DMS79 treated with DMSO at 0.1 percent for 48 hours (cell line): ENCODE results near the gene NALCN.

Experiments used
- DNase-seq: peaks from one replicate; lab custom pipeline; 2025; lab: John Stamatoyannopoulos, UW

NALCN gene

DNA sequence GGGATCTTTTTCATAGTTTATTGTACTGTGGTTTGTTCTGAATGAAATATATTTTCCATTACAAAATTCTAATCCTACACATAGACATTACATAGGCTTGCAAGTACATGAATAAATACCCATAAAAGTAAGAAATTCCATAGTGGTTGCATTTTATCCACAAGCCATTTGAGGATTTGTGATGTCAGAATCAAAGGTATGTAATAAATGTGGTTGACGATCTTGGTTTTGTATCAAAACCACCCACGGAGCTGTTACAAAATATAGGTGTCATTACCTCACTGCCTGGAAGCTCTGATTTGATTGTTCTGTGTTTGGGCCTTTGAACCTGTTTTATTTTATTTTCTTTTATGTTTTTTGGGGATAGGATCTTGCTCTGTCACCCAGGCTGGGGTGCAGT is 125.1 kb downstream of the NALCN start:
- no peak for DNase-seq

DNA sequence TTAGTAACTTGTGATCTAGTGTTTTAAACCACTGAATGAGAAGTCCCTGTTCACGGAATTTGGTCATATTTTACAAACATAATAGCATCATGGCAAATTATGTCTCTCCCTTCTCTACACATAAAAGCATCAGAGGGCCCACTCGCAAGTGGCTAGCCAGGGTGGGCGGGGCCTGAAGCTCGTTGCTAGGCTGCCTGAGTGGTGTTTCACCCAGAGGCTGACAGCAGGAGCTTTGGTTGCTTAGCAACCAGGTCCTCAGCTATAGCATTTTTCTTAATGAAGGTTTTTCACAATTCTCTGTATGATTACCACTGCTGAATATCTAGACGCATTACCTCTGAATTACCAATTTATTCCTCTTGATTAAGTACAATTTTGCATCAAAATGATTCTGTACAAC is 126.5 kb downstream of the NALCN start:
- DNase-seq, result peak; percentile 96

DNA sequence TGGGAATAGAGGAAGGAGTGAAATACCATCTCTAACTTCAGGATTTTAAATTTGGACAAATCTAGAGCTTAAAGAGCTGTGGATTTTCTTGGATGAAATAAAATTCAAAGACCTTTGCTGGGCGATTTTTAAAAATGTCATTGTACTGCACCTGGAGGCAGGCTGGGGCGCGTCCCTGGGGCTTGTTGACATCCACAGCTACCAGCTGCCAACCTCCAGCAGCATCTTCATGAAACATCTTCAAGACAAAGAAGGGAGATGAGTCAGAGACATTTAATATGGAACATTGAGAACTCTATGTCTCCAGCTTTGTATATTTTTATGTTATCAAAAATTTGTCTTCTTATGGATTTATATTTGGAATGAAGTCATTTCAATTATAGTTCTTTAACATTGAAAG is 132.5 kb downstream of the NALCN start:
- peak; percentile 83 for DNase-seq

DNA sequence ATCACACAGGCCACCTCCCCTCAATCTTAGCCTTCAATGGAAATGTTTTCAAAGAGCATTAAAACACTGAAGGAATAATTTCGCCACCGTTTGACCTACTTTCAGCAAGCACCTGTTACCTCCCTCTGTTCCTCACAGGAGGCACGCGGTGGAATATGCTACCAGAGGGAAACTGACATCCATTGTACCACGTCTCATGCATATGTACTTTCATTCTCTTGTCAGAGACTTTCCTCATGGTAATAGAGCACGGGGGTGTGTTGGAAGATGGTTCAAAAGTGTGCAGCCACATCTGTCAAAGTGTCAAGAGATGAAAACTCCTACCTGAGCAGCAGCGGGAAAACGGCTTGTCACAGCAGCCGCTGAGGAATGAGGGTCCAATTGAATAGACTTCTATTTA is 143.4 kb downstream of the NALCN start:
- DNase-seq, result no peak

DNA sequence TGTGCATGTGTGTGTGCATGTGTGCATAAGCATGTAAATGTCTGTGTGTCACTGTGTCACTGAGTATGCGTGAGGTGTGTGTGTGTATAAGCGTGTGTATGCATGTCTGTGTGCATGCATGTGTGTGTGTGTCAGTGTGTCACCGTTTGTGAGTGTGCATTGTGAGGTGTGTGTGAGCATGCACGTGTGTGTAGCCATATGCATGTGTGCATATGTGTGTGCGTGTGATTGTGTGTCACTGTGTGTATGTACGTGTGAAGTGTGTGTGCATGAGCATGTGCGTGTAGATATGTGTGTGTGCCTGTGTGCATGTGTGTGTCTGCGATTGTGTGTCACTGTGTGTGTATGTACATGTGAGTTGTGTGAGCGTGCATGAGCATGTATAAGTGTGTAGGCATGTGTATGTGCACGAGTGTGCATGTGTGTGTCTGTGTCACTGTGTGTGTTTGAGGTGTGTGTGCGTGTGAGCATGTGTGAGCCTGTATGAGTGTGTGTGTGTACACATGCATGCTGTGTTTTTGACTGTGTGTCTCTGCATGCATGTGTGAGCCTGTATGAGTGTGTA is 144.5 kb downstream of the NALCN start:
- DNase-seq, result no peak

DNA sequence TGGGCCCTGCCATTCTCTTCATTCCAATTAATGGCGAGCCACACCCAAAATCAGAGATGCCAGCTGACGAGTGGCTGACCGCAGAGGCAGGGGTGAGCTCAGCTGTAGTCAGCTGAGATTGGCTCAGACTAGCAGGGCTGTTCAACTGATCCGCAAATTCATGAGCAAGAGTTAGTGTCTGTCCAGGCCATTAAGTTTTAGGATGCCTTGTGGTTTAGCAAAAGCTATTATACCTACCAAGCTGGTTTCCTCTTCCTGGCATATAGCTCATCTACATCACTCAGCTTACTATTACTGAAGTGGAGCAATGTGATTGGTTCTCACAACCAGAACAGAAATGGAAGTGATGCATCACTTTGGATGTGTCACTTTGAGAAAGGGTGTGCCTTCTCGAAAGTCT is 148.7 kb downstream of the NALCN start:
- DNase-seq, result no peak

DNA sequence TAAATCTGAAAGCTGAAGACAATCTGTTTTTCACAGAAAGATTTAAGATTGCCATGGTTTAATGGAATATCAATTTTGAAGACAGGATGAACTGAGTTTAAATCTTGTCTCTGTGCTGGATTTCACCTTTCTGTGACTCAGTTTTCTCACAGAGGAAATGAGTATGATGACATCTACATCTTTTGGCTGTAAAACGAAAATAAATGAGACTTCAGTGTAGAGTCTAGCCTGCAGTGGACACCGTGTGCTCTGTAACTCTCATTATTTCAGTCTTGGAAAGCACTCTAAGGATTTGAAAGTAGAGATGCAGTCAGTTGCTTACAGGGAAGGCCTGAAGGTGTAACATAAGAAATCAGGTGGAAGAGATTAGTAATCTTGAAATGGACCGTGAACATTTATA is 150.4 kb downstream of the NALCN start:
- DNase-seq, result no peak

DNA sequence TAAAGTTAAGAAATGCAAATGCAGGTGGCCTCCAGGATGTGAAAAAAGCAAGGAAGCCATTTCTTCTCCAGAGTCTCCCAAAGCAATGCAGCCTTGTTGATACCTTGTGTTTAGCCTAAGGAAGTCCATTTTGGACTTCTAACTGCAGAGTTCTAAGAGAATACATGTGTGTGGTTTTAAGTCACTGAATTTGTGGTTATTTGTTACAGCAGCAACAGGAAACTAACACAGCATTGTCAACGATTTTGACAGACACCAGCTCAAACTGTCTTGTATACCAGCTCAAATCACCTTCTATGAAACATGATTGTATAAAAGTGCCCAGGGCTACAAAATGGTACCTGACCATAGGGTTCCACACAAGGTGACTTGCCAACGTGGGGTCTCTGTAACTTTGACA is 151.4 kb downstream of the NALCN start:
- DNase-seq, result no peak

DNA sequence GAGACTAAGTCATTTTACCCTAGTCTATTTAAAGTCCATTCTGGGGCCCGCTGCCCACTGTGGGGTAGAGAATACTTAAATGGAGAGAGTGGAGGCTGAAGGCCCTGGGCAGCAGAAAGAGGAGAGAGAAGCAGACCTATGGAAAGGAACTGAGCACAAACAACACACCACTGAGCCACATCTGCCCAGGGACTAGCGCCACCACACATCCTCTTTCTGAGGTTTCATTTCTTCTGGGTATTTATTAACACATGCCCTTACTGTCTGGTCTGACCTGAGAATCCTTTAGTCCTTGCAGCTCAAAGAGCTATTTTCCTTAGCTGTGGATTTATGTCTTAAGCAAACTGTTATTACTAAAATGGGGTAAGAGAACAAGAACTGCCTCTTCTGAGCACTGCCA is 154.0 kb downstream of the NALCN start:
- no peak for DNase-seq

DNA sequence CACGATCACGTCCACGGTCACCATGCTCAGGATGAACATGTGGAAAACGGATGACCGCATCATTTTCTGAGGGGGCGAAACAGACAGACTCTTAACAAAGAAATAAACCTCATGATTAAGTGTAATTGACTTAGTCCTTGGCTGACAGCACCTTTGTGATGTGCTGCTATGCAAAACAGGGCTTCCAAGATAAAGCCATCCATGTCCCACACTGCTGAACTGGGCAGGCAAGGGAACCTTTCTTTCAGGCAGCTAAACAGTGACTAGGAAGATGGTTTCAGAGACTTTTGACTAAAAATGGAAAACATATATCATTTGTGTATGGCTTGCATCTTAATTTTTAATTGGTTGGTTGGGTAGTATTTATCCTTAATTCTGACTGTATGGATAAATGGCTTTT is 157.8 kb downstream of the NALCN start:
- no peak for DNase-seq

DNA sequence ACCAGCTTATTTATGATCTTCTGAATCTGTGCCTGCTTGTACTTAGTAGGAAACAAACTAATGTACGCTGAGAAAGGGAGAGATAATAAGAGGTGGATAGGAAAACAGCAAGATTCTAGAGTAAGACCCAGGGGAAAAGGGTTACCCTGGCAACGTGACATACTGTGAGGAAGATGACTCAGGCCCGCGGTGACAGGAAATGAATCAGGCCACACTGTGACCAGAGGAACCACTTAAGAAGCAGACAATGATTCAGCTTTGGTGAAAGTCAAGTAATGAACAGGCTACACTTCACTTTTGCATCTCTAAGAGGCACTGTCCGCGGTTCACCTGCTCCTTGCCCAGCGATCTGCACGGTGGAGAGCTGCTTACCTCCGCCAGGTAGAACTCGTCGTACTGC is 158.2 kb downstream of the NALCN start:
- peak; percentile 55 for DNase-seq

DNA sequence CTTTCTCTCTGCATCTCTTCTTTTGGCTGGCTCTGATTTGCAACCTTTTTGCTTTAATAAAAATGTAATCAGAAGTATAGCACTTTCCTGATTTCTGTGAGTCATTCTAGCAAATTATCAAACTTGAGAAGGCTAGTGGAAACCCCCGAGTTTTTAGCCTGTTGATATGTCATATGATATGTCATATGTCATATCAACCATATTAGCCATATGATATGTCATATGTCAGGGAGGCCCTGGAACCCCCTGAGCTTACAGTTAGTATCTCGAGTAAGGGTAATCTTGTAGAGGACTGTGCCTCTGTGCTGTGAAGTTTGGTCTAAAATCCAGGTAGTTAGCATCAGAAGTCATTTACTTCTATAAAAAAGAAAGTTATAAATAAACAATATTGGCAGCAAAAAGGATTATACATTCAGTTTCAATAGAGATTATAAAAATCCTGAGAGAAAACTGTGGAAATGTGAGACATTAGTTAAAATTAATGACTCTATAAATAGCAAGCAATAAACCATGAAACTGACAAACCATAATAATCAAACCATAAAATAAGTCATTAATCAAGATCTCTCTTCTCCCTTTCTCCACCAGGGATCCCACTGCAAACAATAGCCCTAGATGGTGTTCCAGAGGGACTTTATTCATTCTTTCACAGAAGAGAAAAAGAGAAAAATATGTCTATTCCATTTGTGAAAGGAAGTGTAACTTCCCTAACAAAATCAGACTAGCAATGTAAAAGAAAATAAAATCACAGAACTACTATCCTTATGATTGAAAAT is 167.4 kb downstream of the NALCN start:
- no peak for DNase-seq

DNA sequence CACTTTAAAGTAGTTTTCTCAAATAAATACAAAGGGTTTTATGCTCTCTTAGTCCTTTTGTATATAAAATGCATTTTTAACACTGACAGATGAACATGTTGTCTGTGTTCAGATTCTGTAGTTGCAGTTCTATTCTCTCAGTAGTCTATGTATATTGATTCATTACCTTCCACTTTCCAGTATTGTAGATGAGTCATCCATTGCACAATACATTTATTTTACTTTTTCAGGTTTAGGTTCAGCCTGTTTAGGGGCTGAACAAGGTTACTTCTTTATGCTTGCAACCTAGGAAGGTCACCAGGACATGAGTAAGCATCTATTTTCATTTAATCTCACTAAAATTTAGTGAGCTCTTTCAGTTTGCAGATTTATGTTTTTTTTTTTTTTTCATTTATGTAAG is 173.6 kb downstream of the NALCN start:
- DNase-seq, result no peak

DNA sequence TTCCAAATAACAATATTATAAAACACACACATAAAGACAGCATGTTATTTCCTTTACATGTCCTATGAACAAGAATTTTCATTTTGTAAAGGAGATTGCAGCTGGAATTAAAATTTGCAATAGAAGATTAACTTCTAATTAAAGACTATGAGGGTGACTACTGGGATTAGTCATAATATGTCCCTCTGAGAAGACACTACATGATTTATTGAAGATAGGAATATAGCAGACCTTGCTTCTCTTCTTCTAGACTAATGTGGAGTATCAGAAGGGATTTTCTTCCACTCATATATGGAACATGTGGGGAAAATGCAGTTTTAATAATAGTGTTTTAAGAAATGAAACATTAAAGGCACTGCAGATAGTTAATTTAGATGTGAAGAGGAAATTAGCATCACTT is 177.8 kb downstream of the NALCN start:
- DNase-seq, result no peak

DNA sequence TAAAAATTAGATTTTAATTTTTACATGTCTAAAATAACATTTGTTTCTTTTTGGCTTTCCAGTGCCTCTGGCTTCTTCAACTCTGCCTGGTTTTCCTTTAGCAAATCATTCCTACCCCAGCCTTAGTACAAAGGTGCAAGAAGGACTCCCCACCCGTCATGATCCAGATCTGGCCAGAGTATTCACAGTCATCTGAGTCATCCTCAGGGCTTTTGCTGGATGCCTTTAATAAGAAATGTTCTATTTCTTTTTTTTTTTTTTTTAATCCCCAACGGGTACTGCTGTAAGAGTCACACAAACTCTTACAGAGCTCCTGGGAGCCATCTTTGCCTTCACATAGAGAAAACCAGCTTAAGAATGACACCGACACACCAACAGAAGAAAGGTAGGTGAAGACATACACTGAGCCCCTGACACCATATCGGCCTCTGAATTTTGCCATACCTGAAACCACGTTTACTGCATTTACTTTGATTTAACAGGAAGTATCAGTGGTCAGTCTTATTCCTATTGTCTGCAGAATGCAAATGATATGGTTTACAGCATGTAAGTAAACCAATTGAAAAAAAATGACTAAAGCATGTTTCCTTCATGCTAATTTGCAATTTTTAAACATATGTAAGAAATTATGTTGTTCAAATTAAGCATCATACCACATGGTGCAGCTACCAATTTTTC is 184.4 kb downstream of the NALCN start:
- no peak for DNase-seq

DNA sequence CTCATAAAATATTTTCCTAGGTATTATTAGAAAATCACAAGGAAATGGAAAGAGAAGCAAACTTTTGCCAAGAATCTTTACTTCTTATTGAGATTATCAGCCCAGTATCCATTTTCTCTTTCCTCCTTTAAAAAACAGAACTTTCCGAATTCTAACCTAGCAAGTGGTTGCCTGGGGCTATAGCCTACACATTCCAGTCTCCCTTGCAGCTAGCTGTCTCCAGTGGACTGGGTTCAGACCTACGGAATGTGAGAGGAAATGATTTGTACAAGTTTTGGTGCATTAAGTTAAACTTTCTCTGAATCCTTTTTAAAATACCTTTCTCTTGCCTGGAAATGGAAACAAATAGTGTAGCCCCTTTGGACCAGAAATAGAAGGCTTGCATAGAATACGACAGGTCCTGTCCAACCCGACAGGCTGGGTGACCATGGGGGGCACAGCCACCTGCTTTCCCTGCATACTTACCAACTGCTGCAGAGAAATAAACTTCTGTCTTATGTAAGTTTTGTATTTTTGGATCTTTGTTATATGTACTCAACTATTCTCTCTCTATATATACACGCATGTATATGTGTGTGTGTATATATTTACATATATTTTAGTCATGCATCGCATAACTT is 185.9 kb downstream of the NALCN start:
- no peak for DNase-seq

DNA sequence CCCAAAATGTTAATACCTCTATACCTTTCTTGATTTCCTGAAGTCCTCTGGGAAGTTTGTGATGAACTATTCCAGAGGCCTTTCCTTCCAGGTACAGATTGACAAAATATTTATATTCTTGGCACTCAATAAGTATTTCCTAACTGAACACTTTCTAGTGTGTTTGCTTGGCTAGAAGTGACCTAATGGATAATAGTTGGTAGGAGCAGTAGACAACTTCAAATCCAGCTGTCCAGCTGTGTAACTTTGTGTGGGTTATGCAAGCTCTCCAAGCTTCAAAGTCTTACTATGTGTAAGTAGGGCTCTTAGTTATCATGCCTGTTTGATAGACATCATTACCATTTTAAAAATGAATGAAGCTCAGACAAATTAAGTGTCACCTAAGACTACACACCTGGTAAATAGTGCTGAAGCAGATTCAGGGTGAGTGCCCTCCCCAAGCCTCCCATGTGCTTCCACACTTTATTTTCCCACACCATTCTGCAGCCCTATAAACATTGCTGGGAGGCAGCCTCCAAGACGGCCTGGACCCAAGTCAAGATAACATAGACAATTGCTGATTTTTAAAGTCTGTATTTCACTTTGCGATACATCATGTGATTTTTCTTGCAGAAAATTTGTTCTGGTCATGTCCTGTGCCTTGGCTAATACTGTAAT is 196.6 kb downstream of the NALCN start:
- DNase-seq, result no peak

DNA sequence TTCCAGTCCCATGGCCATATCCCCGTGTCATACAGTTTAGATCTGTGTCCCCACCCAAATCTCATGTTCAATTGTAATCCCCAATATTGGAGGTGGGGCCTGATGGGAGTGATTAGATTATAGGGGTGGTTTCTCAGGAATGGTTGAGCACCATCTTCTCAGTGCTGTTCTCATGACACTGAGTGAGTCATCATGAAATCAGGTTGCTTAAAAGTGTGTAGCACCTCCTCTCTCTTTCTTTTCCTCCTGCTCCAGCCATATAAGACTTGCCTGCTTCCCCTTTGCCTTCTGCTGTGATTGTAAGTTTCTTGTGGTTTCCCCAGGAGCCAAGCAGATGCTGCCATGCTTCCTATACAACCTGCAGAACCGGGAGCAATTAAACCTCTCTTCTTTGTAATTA is 197.8 kb downstream of the NALCN start:
- no peak for DNase-seq

DNA sequence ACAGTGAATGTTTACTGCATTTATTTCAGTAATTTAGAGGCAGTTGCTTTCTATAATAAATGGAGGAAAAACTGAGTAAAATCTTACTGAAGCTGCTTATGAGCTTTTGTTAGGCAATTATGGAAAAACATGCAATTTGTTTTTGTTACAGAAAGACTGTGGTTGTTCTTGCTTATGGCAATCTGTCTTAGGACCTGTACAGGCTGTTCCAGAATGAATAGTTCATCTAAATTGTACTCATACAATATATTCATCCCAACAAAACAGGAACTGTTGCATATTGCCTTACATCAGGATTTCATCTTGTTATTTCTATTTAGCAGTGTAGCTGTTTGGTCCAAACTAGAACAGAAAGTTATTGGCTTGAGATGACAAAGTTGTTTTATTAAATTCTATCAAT is 199.2 kb downstream of the NALCN start:
- DNase-seq, result no peak

DNA sequence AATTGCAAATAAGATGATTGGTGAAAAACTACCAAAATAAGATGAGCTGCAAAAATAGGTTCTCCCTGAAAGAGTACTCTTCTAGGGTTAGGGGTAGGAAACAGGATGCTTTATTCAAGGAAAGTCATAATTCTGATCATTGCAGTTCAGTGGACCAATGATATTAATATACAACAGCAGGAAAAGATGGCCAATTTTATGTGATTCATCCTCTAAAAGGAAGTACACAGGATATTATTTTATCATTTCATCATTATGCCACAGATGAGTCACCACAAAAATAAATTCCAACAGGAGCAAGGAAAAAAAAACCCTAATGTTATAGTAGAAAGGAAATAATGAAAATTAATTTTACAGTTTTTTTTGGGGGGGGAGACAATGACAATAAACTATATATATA is 205.0 kb downstream of the NALCN start:
- DNase-seq, result no peak

DNA sequence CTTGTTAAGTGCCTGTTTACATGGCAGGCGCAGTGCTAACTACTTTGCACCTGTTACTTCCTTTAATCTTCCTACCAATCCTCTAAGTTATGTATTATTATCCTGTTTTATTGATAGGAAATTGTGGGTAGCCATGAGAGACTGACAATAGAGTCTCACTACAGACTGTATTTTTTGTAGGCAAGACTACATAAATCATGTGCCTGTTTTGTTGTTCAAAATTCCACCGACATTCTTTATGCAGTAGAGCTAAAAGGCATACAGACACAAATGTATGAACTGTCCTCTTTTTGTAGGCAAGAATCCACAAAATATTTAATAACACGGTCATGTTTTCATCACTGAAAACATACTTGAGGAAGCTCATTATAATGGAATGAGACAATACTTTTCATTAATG is 205.5 kb downstream of the NALCN start:
- DNase-seq, result no peak

DNA sequence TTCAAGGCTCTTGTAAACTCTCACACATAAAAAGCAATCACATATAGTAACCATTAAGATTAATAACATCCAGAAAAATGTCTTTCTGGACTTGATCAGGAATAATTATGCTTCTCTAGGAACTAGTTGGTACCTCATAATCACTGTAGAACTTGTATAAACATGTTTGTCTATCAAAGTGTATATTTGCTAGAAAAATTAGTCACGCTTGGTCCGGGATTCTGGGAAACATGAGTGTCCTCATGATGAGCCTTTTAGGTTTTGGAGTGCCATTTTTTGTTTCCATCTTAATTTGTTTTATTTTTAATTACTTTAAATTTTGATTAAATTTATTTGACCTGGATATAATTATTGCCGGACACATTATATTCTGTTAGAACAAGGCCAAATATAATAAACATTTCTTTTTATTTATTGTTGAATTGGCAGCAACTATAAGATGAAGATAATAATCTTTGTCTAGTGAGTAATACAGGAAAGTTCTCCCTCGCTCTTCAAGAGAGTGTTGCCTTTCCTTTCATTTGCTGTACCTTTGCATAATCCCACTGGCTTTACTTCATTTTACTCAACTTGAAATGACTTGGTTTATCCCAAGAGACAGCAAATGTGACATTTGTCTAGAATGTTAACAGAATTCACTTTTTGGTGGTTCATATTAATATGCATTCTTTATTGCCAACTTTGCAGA is 207.0 kb downstream of the NALCN start:
- peak; percentile 98 for DNase-seq
